ENCODE measurements around the gene LYPD1.
A peak's percentile ranks its signal among the peaks of the same experiment; 100 is the strongest.
"Not testable (repeated sequence)": the region's sequence is repeated elsewhere in the genome, so short reads cannot be mapped to it uniquely, and the experiment has no call there.

Gene LYPD1, protein sequence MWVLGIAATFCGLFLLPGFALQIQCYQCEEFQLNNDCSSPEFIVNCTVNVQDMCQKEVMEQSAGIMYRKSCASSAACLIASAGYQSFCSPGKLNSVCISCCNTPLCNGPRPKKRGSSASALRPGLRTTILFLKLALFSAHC

DNA sequence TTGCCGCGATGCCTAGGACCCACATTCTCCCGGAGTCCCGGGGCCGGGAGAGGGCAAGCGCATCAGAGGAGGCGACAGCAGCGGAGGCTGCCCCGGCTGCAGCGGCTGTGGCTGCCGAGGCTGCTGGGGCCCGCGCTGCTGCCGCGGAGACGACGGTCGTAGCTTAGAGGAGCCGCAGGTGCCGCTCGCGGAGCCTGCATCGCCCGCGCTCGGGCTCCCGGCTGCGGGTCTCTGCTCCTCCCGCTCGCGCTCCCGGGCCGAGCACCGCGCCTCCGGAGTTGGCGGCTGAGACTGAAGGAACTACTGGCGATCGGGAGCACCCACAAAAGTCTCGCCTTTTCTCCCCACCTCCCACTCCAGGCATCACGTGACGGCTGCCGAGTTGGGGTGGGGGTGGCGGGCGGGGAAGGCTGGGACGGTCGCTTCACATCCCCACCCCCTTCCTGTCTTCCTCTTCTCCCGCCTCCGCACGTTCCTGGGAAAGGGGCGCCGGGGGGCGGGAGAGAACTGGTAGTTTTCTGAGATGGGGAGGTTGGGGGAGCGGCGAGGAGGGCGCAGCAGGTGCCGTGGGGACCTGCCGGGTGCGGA lies at the start of gene LYPD1:
Gene LYPD1, minus strand, starts transcription at position 298 of the 588 bp plus-strand sequence. Its CDS starts 273 bp downstream, at position 25.
- DNase-seq: peak; percentile 81

DNA sequence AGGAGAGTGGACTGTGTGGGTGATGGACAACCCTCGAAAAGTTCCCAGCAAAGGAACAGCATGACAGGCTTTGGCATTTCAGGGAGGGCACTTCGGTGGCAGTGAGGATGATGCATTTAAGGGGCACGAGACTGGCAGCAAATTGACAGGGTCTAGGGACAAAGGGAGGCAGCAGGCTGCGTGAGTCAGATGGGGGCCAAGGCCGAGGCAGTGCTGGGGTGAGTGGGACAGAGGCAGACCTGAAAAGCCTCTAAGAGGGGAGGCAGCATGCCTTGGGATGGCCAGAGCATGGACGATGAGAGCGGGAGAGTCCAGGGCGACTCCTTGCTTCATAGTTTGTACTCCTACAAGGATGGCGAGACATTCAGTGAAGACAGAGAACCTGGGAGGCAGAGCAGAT lies 49.5 kb upstream of the LYPD1 start:
- DNase-seq: no peak

DNA sequence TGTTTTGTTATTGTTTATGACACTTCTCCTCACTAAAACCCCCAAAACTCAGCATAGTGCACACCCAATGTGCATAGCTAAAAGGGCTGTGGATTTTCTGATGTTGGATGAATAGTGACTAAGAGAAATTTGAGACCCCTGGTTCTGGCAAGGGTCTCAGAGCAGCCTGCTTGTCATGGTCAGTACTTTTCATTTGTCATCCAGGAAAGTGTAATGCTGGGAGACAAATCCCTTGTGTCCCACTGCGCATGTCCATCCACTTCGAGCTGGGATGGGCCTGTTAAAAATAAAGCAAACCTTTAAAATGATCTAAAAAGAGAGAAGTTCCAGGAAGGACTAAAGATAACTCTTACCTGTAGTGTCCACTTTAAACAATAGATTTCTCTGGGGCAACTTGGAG lies 46.9 kb upstream of the LYPD1 start:
- peak; percentile 31 for DNase-seq

DNA sequence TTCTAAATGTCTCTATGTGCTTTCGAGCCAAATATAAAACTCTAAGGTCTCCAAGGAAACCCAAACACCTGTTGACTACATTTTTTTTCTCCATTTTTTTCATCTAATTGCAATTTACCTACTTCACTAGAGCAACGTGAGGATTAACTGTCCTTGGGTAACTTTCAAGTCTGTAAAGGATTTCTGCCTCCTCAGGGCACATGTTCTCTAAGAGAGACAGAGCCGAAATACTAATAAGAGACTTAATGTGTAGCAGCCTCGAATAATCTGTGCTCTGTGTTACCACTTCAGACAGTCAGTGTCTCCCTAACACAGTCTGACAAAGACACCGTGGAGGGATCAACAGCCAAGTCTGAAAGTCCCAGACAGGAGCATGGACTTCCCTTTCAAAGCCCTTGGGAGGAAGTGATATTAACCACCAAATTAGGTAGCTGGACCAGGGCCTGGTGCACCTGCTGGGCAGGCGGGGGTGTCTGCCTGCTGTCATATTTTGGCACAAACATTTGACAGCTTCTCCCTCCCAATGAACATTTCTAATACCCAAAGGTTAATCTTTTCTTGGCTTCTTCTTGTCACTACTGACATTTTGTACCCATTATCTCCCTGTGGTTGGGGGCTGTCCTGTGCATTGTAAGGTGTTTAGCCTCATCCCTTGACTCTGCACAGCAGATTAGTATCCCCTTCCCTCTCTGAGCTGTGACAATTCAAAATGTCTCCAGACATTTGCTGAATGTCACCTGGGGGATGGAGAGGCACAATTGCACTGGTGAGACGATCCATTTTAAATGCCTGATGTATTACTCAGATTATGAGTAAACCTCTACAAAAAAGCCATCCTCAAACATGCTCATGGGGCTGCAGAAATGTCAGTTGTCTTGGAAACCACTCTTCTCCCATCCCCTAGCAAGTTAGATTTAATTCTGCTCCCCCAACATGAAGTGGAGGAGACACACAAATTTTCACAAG lies 45.7 kb upstream of the LYPD1 start:
- DNase-seq: peak; percentile 9

DNA sequence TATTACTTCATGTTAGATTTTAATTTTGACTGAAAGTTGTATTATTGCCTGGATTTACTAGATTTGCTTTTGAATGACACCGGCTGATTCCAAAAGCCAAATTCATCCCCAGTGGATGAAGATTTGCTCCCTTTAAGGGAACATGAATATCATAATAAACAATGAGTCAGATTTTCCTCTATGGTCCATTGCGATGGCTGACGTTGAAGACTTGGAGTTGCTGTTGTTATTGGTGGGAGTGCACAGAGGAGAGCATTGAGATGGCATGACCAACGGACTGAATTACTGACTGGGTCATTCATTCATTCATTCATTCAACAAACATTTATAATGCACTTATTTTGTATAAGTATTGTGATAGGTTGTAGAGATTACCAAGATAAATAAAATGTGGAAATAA lies 33.4 kb upstream of the LYPD1 start:
- no peak for DNase-seq

DNA sequence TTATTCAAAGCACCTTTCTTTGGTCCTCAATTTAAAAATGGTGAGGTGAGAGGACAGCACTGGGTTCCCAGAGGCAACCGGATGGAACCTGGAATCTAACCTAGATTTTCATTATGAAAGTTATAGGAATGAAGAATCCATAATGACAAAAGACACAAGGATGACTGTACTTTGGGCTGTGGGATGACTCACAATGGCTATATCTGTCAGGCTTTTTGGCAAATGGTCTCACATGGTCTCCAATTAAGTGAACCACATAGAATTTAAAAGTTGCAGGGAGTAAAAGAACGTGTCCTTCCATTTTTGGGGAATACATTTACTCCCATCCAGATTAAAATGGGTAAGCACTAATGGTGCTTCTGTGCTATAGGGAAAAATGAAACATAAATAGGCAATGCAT lies 31.8 kb upstream of the LYPD1 start:
- no peak for DNase-seq

DNA sequence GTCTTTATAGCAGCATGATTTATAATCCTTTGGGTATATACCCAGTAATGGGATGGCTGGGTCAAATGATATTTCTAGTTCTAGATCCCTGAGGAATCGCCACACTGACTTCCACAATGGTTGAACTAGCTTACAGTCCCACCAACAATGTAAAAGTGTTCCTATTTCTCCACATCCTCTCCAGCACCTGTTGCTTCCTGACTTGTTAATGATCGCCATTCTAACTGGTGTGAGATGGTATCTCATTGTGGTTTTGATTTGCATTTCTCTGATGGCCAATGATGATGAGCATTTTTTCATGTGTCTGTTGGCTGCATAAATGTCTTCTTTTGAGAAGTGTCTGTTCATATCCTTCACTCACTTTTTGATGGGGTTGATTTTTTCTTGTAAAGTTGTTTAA lies 29.8 kb upstream of the LYPD1 start:
- DNase-seq: not testable (repeated sequence)

DNA sequence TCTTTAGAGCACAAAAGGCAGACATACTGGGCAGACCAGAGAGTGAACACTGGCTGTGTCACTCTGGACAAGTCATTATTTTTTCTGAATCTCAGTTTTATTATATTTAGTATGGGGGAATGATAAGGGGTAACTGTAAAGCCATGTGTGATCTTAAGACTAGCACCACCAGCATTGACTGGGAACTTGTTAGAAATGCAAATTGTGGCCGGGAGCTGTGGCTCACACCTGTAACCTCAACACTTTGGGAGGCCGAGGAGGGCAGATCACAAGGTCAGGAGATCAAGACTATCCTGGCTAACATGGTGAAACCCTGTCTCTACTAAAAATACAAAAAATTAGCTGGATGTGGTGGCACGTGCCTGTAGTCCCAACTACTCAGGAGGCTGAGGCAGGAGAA lies 28.3 kb upstream of the LYPD1 start:
- DNase-seq: not testable (repeated sequence)

DNA sequence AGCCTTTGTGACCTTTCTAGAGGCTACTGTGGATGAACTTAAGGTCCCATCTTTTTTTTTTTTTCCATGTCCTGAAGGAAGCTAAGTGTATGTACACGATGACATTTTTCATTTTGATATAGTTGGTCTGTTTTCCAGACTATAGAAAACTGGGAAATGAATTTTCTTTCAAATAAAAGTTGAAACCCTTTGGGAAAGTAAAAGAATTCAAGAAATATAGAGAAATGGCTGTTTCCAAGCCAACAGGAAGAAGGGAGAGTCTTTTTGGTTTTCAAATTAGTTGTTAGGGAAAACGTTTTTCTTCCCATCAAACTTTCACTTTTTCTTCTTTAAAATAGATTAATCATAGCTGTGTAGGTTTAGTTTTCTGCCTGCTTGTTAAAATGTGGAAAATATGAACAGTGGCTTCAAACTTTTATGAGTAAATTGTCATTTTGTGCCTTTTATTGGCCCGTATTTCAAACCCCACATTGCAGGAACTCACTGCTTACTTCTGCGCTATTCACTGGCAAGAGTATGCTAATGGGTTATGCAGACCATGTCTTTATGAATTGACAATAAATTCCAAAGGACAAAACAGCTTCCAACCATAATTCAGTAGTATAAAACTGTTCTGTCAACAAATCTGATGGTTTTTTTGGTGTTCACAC lies 27.7 kb upstream of the LYPD1 start:
- DNase-seq: no peak

DNA sequence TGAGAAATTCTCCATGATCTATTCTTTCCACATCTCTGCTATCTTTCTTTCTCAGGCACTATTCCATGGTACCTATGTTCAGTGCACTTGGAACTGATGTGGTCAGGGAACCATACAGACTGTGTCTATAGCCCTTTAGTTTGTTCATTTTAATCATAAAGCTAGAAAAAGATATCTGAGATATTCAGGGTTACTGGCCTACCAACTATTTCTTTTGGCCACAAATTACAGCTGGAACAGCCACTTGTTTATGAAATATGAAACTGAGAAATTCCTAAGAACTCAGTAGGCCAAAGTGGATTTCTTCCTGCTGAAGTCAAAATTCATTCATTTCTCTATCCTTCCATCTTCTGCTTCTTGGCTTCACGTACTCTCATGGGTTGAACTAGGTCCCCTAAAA lies 22.8 kb upstream of the LYPD1 start:
- DNase-seq: no peak

DNA sequence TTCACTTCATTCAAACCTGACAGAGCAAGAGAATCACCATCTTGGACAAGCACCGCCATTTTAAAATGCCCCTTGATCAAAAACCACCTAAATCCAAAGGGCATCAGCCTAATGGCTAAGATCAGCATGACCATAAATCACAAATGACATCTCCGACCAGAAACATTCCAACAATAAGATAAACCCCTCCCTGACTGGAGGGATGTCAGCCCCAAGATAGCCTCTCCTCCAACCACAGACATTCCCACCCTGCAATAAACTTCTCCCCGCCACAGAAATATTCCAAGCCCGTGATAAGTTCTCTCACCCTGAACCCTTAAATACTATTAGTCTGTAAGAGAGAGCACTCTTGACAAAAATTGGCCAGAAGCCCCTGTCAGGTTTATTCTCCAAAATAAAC lies 21.6 kb upstream of the LYPD1 start:
- no peak for DNase-seq

DNA sequence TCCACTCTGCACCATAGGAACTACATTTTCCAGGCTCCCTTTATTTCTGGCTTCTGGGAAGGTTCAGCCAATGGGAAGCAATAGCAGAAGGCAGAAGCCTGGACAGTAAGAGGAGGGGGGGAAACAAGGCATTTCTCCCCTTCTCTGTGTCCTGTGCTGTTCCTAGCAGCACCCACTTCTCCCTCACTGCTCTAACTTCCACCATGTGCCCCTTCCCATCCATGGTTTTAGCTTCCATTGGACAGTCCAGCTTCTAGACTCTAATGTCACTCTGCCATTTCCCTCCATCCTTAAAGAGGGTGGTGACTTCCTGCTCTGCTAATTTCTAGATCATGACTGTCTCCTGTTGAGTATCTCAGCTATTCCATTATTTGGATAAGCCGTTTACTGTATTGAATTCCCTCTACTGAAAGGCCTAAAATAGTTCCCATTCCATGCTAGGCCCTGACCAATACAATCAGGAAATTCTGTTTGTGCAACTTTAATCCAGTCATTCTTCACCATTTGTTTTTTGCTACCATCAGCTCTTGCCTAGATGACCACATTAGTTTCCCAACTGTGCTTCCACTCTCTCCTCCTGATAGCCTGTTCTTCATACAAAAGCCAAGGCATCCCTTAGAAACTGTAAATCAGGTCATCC lies 20.8 kb upstream of the LYPD1 start:
- DNase-seq: no peak

DNA sequence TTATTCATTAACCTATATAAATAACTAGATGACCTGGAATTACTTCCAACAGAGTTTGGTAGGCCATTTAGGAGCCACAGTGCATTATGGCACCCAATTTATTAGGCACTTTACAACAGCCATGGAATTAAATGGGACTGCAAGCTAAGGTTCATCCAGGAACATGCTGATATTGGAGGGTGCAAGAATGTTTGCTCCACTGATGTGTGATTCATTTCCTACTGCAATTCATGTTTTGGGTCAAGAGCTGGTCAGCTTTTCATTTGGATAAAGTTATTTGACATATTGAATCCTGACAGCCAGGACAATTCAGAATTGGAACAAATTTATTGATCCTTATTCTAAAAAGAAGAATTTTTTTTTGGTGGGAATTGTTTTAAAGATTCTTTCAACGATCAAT lies 11.8 kb upstream of the LYPD1 start:
- DNase-seq: no peak

DNA sequence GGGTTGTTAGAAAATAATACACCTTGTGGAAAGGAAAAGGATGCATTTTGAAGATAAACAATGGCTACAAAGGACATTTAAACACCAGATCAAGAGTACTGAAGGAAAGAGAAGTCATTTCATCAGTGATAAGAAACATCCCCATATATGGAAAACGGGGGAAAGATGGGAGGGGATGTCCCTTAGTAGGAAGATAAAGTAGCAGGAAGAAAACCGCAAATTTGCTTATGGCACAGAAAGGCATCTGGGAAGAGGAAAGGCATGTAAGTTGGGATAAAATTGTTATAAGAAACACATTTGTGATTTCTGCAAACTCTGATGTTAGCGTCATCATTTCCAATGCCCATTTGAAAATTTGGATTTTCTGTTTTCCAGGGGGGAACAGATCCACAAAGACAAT lies 10.5 kb upstream of the LYPD1 start:
- DNase-seq: no peak

DNA sequence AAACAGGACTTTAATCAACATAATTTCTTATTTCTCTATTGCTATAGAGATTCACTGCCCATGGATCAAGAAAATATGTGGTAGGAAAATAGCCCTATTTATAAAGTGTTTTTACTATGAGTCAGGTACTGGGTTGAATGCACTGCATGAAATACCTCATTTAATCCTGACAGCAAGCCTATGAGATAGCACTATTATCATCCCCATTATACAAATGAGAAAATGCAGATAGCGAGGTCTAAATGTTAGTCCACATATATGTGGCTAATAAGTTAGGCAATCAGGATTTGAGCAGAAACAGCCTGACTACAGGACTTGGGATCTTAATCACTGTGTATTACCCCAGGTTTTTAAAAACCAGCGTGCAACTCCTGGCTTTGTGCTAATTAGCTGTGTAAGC lies 8.5 kb upstream of the LYPD1 start:
- no peak for DNase-seq

DNA sequence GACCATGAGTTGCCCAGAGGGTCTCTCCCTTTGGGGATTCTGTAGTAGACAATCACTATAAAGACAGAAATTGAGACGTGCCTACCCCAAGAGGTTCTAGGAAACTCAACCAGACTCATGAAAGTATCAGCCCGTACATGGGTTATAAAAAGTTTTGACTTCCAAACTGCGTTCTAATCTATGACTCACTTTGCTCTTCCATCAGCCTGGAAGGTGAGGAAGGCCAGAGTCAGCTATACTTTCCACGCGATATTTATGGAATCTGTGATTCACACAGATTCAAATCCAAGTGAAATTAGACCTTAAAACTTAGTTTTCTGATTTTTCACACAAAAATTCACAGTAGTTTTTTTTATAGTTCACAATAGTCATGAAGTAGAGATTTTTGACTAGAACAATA lies 7.7 kb upstream of the LYPD1 start:
- no peak for DNase-seq

DNA sequence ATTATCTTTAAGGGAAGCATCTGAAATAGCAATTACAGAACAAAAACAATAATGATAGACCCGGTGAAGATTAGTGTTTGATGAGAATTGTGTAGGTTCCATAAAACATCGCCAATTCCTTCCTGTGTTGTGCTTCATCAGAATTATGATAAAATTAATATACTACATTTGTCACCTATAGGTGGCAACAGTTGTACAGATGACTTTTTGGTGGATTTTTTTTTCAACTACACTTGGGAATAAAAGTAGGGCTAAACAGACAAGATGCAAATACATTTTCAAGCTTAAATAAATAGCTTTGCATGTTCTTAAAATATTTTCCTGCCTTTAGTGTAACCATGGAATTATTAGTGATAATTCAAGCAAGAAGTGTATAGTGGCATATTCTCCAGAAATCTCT lies 7.0 kb upstream of the LYPD1 start:
- no peak for DNase-seq

DNA sequence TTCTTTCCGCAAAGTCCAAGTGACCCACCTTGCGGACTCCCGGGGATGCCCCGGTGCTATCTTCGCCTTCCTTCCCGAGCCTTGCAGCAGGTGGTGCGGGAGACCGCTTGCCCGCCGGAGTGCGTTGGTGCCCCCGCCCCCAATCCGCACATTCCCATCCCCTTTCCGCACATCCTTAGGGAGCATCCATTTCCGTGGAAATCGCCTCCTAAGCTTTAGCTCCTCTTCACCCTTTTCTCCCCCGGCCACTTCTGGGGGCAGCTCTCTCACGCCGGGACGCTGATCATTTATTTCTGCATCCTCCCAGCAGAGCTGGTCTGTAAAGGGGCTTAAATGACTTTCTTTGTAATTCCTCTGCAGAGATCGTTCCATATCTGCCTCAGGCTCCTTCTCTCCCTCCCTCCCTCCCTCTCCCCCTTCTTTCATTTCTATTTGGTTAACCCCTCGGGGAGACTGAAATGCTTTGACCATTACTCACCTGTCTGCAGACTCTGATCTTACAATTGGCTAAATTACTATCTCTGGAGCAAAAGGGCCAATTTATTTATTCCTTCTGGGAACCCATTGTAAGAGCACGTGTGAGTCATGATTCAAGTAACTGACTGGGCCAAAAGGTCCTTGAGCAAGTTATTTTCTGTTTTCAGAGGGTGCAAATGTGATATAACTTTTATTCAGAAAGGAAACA lies 1.3 kb upstream of the LYPD1 start:
- DNase-seq: peak; percentile 67

DNA sequence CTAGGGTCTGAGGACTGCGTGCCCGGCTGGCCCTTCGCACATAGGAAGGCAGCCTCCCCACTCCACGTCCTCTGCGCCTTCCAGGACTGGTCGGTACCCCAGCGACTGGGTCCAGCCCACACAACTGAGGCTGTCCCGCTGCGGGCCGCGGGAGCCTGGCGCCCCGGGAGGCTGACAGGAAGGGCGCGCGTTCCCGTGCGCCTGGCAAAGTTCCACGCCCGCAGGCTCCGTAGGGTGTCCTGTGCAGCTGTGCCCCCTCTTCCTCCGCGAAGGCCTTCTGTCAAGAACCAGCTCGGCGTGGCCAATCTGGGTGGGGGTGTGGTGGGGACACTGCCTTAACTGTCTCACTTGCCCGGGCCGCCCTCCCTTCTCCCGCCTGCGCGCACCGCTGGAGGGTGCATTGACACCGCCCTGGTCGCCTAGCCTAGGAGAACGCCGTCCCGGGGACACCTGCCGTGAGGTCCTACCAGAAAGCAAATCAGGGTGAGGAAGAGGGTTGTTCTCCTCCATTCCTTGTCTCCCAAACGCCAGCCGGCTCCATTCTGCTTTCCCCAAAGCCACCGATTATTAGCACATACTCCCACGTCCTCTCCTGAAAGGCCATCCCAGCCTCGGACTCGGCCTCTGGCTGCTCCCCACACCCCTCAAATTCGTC lies 618 bp upstream of the LYPD1 start:
- DNase-seq: peak; percentile 67

DNA sequence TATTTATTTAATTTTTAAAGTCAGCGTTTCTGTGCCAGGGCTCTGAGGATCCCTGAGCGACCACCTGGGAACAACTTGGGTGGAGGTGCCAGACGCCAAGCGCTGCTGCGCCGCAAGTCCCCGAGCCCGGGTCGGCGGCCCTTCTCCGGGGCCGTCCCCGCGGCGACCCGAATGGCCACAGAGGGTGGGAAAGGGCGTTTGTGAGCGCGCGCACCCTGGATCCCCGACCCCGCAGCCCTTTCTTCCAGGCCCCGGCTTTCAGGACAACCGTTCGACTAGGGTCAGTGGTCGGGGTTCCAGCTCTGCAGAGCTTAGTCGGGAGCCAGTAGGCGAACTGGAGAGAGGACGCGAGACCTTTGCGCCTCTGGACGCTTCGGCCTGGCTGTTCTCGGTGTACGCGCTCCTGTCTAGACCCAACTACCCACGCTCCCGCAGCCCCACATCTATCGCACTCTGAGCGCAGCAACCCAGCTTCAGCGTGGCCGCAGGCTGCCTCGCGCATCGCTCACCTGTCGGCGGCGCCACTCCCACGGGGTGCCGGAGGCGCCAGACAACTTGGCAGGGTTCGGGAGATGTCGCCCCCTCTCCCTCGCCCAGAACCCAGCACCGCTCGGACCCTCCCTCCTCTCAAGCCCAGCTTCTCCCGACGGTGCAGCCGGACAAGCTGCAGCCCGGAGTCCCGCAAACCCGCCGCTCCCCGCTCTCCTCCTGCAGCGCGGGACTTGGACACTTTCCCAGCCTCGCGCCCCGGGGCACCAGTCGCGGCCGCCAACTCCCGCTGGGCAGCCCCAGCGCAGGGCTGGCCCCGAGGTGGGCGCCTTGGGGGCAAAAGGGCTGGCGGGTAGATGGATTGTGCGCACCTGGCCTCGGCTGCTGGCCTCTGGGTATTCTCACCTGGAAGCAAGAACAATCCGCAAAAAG lies 758 bp downstream of the LYPD1 start:
- DNase-seq: peak; percentile 77

Measured in retina (tissue), 1 donor.